Smooth muscle cell (in vitro differentiated cells): ENCODE measurements around the gene FAM98C. TPM values are rescaled to one million over a fixed set of nuclear protein-coding genes. Genes with fewer than 3 reads are reported as not detected.

Experiments
- DNase-seq: peaks from one replicate; lab custom pipeline; 2025; ENCODE audit not compliant: unreplicated experiment; lab: John Stamatoyannopoulos, UW
- H2AFZ ChIP-seq: fragments of 200-600 bp; sonication (generic); 2 replicates; pipeline ENCODE4 v1.6.0; 2016; ENCODE audit warnings: antibody characterized with exemption, low read depth, mild to moderate bottlenecking
- H3F3A ChIP-seq: fragments of 200-600 bp; sonication (generic); 2 replicates; pipeline ENCODE4 v1.6.0; 2017; ENCODE audit warnings: antibody characterized with exemption, low read depth
- H3K27ac ChIP-seq: fragments of 200-600 bp; sonication (generic); 2 replicates; pipeline ENCODE4 v1.5.1; 2016; ENCODE audit warnings: low read depth, mild to moderate bottlenecking
- H3K27me3 ChIP-seq: fragments of 200-600 bp; sonication (generic); 2 replicates; pipeline ENCODE4 v1.6.1; 2016; ENCODE audit warnings: low read depth, mild to moderate bottlenecking
- H3K36me3 ChIP-seq: fragments of 200-600 bp; sonication (generic); 2 replicates; pipeline ENCODE4 v1.5.1; 2016; ENCODE audit warnings: low read depth
- H3K4me1 ChIP-seq: fragments of 200-600 bp; sonication (generic); 2 replicates; pipeline ENCODE4 v1.5.1; 2016; ENCODE audit warnings: low read depth
- H3K4me2 ChIP-seq: fragments of 200-600 bp; sonication (generic); 2 replicates; pipeline ENCODE4 v1.6.0; 2016; ENCODE audit warnings: mild to moderate bottlenecking
- H3K4me3 ChIP-seq: fragments of 200-600 bp; sonication (generic); 2 replicates; pipeline ENCODE4 v1.5.1; 2016; ENCODE audit warnings: mild to moderate bottlenecking
- H3K79me2 ChIP-seq: fragments of 200-600 bp; sonication (generic); 2 replicates; pipeline ENCODE4 v1.6.0; 2016; ENCODE audit warnings: low read depth, mild to moderate bottlenecking
- H3K9ac ChIP-seq: fragments of 200-600 bp; sonication (generic); 2 replicates; pipeline ENCODE4 v1.6.0; 2016; ENCODE audit warnings: low read depth
- H3K9me3 ChIP-seq: fragments of 200-600 bp; sonication (generic); replicated peaks from 2 replicates; pipeline ENCODE4 v1.5.1; 2016; ENCODE audit warnings: low read depth
- H4K20me1 ChIP-seq: fragments of 200-600 bp; sonication (generic); 2 replicates; pipeline ENCODE4 v1.6.0; 2016; ENCODE audit warnings: low read depth
- CTCF ChIP-seq: fragments of 200-600 bp; sonication (generic); IDR thresholded peaks from 2 replicates; pipeline ENCODE4 v1.5.1; 2017; ENCODE audit warnings: borderline replicate concordance, mild to moderate bottlenecking, antibody characterized with exemption; ENCODE audit not compliant: insufficient read depth, poor library complexity, severe bottlenecking
- WGBS: methylation state at CpG from one replicate; pipeline ENCODE4 v1.1.7; 2016; ENCODE audit warnings: low lambda C conversion rate; 5-methylcytosine and 5-hydroxymethylcytosine counted together
- polyA plus RNA-seq: library from polyadenylated mRNA; unstranded; fragments of >200 nt; fragmentation: Nextera tagmentation; extraction: Ambion mirVana; gene quantifications from 2 replicates; pipeline ENCODE4 v1.2.1, GENCODE V29; 2016
- total RNA-seq: library from RNA; depleted of rRNA; stranded (reverse); fragments of >200 nt; gene quantifications from 2 replicates; pipeline ENCODE4 v1.2.3, GENCODE V29; 2014

Gene FAM98C
- total and polyA plus RNA-seq, 2 experiments from 2014 or later: 8.5 to 15.9 TPM

GRCh38 chr19:38437295-38437694 is 34.4 kb downstream of the FAM98C start:
- Histone ChIP-seq H3K9me3 (no peaks in the 10 kb centered on the region), H3K9ac (no peak overlapping the region), H3K36me3 (no peaks in the 10 kb centered on the region), H3K27me3 (peaks cover 14% of the 10 kb centered on the region), H3K27ac (no peak overlapping the region), H3K79me2 (no peaks in the 10 kb centered on the region), H3K4me3 (no peak overlapping the region), H3F3A (no peaks in the 10 kb centered on the region), H4K20me1 (no peaks in the 10 kb centered on the region), H3K4me2 (no peak overlapping the region), H3K4me1 (peaks cover 6% of the 10 kb centered on the region), H2AFZ (no peak overlapping the region)
- DNase-seq: no peak
- 94% methylated on average over 6 of the region's 6 CpGs for WGBS
- no peak for TF ChIP-seq CTCF

- Histone ChIP-seq H3K36me3 (no peaks in the 10 kb centered on the region), H3K4me1 (peaks cover 6% of the 10 kb centered on the region), H3K9me3 (no peaks in the 10 kb centered on the region), H3K27ac (no peak overlapping the region), H3K27me3 (peaks cover 14% of the 10 kb centered on the region), H3K4me3 (no peak overlapping the region), H3K9ac (no peak overlapping the region), H3F3A (no peaks in the 10 kb centered on the region), H4K20me1 (no peaks in the 10 kb centered on the region), H2AFZ (no peak overlapping the region), H3K79me2 (no peaks in the 10 kb centered on the region), H3K4me2 (no peak overlapping the region)
- no peak for DNase-seq
- TF ChIP-seq CTCF: no peak
- WGBS: 96% methylated on average over 2 of the region's 2 CpGs
Observed at GRCh38 chr19:38437917-38438316, 35.0 kb downstream of the FAM98C start.

- TF ChIP-seq CTCF: no peak
- Histone ChIP-seq H3F3A (no peaks in the 10 kb centered on the region), H3K27ac (no peak overlapping the region), H3K36me3 (no peaks in the 10 kb centered on the region), H3K27me3 (no peaks in the 10 kb centered on the region), H3K4me2 (no peak overlapping the region), H3K4me3 (no peak overlapping the region), H3K79me2 (no peaks in the 10 kb centered on the region), H3K9me3 (no peaks in the 10 kb centered on the region), H2AFZ (no peak overlapping the region), H4K20me1 (no peaks in the 10 kb centered on the region), H3K9ac (no peak overlapping the region), H3K4me1 (no peaks in the 10 kb centered on the region)
- no peak for DNase-seq
- 93% methylated on average over 12 of the region's 14 CpGs for WGBS
Observed at GRCh38 chr19:38440592-38440991, 37.7 kb downstream of the FAM98C start.

- H3K36me3 ChIP-seq: no peaks in the 10 kb centered on the region
- 60% methylated on average over 7 of the region's 7 CpGs for WGBS
- TF ChIP-seq CTCF: no peak
Observed at GRCh38 chr19:38441657-38442348, 38.9 kb downstream of the FAM98C start.

More at GRCh38 chr19:38441657-38442348, 38.9 kb downstream of the FAM98C start:
- no peaks in the 10 kb centered on the region for H4K20me1 ChIP-seq
- H3K79me2 ChIP-seq: no peaks in the 10 kb centered on the region
- no peaks in the 10 kb centered on the region for H3K9me3 ChIP-seq
- H3K4me1 ChIP-seq: no peaks in the 10 kb centered on the region
- no peaks in the 10 kb centered on the region for H3K27me3 ChIP-seq
- H3K4me3 ChIP-seq: no peak overlapping the region
- no peaks in the 10 kb centered on the region for H3F3A ChIP-seq
- H2AFZ ChIP-seq: no peak overlapping the region
- DNase-seq: no peak
- H3K4me2 ChIP-seq: no peak overlapping the region
- H3K27ac ChIP-seq: no peak overlapping the region
- no peak overlapping the region for H3K9ac ChIP-seq
